ENCODE measurements around the gene SLC5A3. TPM values are rescaled to one million over a fixed set of nuclear protein-coding genes. Genes with fewer than 3 reads are reported as not detected.

The SLC5A3 gene
- total RNA-seq, 2 donors from 2014 or later: 37.6 to 39.8 TPM

DNA sequence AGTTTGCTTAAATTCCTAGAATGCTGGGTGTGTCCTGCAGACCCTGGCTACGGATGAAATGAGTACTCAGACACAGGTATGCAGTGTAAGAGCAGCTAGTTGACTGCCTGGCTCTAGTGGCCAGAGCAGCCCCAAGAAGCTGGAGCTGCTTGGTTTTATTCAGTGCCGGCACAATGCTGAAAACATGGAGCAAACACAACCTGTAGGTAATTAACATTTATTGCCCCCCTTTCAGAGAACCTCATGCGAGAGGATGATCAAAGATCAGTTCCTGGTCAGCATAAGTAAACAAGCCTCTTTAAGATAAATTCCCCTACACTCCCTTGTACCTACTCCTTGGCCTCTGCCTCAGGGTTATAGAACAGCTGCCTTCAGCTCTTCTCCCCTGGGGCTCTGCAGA, 43.2 kb downstream of the SLC5A3 start:
- DNase-seq (no peak), ATAC-seq (replicated peaks in 1 of 2) (no peak)
- Mint-ChIP-seq H3K4me3 (no peak overlapping the region), H3K27ac (no peak overlapping the region), H3K27me3 (ENCODE audit: low read depth) (no peaks in the 10 kb centered on the region), H3K36me3 (ENCODE audit: insufficient read depth in 2 of 2) (peaks cover 13 to 18% of the 10 kb centered on the region in 2 donors), H3K9me3 (no peaks in the 10 kb centered on the region), H3K4me1 (ENCODE audit: low read depth) (peaks cover 61% of the 10 kb centered on the region)

DNA sequence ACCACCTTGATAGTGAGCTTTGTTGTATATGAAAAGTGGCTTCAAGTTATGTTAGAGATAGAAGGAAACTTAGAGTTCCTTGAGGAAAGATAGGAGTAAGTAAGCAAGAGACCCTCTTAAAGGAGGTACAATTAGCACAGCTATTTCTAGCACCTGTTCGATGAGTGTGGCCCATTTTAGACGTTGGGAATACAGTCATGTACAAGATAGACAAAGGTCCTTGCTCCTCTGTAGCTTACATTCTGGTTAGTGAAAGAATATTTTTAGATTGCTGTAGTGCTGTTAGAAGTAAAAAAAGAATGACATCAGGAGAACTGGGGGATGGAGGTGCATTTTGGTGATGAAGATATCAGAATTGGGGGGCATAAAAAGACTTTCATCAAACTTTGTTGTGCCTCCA, 47.5 kb downstream of the SLC5A3 start:
- H3K4me1 Mint-ChIP-seq (ENCODE audit: low read depth): peaks cover 56% of the 10 kb centered on the region
- no peak overlapping the region for H3K27ac Mint-ChIP-seq
- H3K27me3 Mint-ChIP-seq (ENCODE audit: low read depth): no peaks in the 10 kb centered on the region
- DNase-seq: no peak
- H3K36me3 Mint-ChIP-seq (ENCODE audit: insufficient read depth in 2 of 2): peaks cover 12 to 32% of the 10 kb centered on the region in 2 donors
- ATAC-seq (replicated peaks in 1 of 2): no peak
- peaks cover 5% of the 10 kb centered on the region in 2 donors for H3K9me3 Mint-ChIP-seq
- H3K4me3 Mint-ChIP-seq: no peak overlapping the region

DNA sequence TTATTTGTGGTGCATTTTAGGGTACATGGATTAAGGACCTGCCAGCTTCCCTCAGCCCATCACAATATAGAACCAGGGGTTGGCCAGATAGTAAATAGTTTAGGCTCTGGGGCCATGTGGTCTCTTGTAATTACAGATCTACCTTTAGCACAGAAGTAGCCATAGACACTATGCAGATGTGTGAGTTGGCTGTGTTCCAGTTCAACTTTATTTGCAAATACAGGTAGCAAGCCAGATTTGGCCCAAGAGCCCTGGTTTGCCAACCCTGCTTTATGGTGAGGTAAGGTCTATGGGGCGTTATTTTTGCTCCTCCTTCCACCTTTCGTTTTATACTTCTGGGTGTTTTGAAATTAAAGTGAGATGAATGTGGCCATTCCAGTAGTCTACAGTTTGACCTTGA, 48.7 kb downstream of the SLC5A3 start:
- Mint-ChIP-seq H3K4me3 (no peak overlapping the region), H3K27ac (no peak overlapping the region), H3K27me3 (ENCODE audit: low read depth) (no peaks in the 10 kb centered on the region), H3K4me1 (ENCODE audit: low read depth) (peaks cover 58% of the 10 kb centered on the region), H3K9me3 (peaks cover 5% of the 10 kb centered on the region in 2 donors), H3K36me3 (ENCODE audit: insufficient read depth in 2 of 2) (peaks cover 11 to 34% of the 10 kb centered on the region in 2 donors)
- no peak for DNase-seq
- ATAC-seq (replicated peaks in 1 of 2): no peak

Other genes with a start within 250 kb of the SLC5A3 start
- gene ATP5PO, start 157.8 kb upstream of the SLC5A3 start, total RNA-seq: 100 to 1,000 TPM; 217 to 230 TPM
- 100 to 1,000 TPM; 154 to 193 TPM for gene MRPS6, start within 50 bp of the SLC5A3 start, total RNA-seq

Data from activated T-cell treated with anti-CD3 and anti-CD28 coated beads, Interleukin-2, amount 50 U/mL, for 72 hours (primary cell).